B cell (primary cell): ENCODE data around the gene FAM168A. TPM values are rescaled to one million over a fixed set of nuclear protein-coding genes. Genes with fewer than 3 reads are reported as not detected.

Experiments used
- ATAC-seq: fragments of 200-7000 bp; cut with Tn5 transposase; one replicate; pipeline ENCODE4 v1.10.0; 2021; ENCODE audit warnings: low read depth, mild to moderate bottlenecking, moderate number of reproducible peaks, moderate library complexity
- CTCF ChIA-PET: fragments of 350-600 bp; sonication (Branson Sonifier 250); formaldehyde crosslinking; loops from one replicate; lab custom pipeline; 2021; ENCODE audit warnings: antibody characterized with exemption, inconsistent platforms; lab: Charles Lee
- POLR2A ChIA-PET: fragments of 350-600 bp; sonication (Branson Sonifier 250); formaldehyde crosslinking; loops from one replicate; lab custom pipeline; 2021; ENCODE audit warnings: antibody characterized with exemption; lab: Charles Lee
- DNase-seq: peaks from one replicate; pipeline ENCODE4 v3.0.0; 2013
- H2AFZ ChIP-seq: 2 replicates; pipeline ENCODE4 v1.6.1; 2012; ENCODE audit warnings: mild to moderate bottlenecking, low read depth, low read length; ENCODE audit not compliant: insufficient read depth, poor library complexity, severe bottlenecking
- H3K27ac ChIP-seq, 2 donors: 1 replicate in 1 of 2; 2 replicates in 1 of 2; pipeline ENCODE4 v1.5.1; 2012 to 2013; ENCODE audit warnings: low read length in 2 of 2, mild to moderate bottlenecking in 2 of 2, moderate library complexity in 1 of 2
- H3K27me3 ChIP-seq, 4 experiments: fragments of 200-600 bp in 1 of 4; sonication (generic) in 1 of 4; replicated peaks in 1 of 4; 1 replicate in 2 of 4; 2 replicates in 2 of 4; pipeline versions ENCODE4 v1.6.1 to v1.7.0; 2013 to 2016; ENCODE audit warnings: low read length in 3 of 4, mild to moderate bottlenecking in 2 of 4, mixed read lengths in 1 of 4, moderate library complexity in 1 of 4; ENCODE audit not compliant: insufficient read depth in 4 of 4, control insufficient read depth in 3 of 4; ENCODE audit errors: control extremely low read depth in 1 of 4
- H3K36me3 ChIP-seq, 2 experiments: replicated peaks in 1 of 2; 1 replicate in 1 of 2; 2 replicates in 1 of 2; pipeline versions ENCODE4 v1.6.1 to v1.7.1; 2013; ENCODE audit warnings: low read length in 1 of 2; ENCODE audit not compliant: insufficient read depth in 2 of 2, control insufficient read depth in 1 of 2; ENCODE audit errors: control extremely low read depth in 1 of 2, extremely low read depth in 1 of 2
- H3K4me1 ChIP-seq, 2 donors: fragments of 200-600 bp in 1 of 2; sonication (generic) in 1 of 2; 1 replicate in 1 of 2; 2 replicates in 1 of 2; pipeline versions ENCODE4 v1.5.1 to v1.6.1; 2013 to 2017; ENCODE audit warnings: low read length in 2 of 2; ENCODE audit not compliant: control insufficient read depth in 2 of 2, insufficient read depth in 2 of 2
- H3K4me2 ChIP-seq: replicated peaks from 2 replicates; pipeline ENCODE3; 2012; ENCODE audit warnings: mild to moderate bottlenecking, low read depth, low read length; ENCODE audit not compliant: poor library complexity, severe bottlenecking
- H3K4me3 ChIP-seq, 5 experiments: fragments of 200-600 bp in 1 of 5; sonication (generic) in 1 of 5; 1 replicate in 3 of 5; 2 replicates in 2 of 5; pipeline versions ENCODE4 v1.5.1 to v1.7.0; 2011 to 2016; ENCODE audit warnings: low read length in 4 of 5, mild to moderate bottlenecking in 4 of 5, low read depth in 2 of 5, control low read depth in 1 of 5, moderate library complexity in 1 of 5; ENCODE audit not compliant: insufficient read depth in 1 of 5; ENCODE audit errors: control extremely low read depth in 1 of 5, extremely low read depth in 1 of 5
- H3K79me2 ChIP-seq: fragments of 200-600 bp; sonication (generic); one replicate; pipeline ENCODE4 v1.6.0; 2016; ENCODE audit warnings: low read length; ENCODE audit not compliant: control insufficient read depth, insufficient read depth
- H3K9ac ChIP-seq: fragments of 200-600 bp; sonication (generic); 2 replicates; pipeline ENCODE4 v1.6.1; 2017; ENCODE audit warnings: mild to moderate bottlenecking, low read length, moderate library complexity
- H3K9me3 ChIP-seq, 3 donors: one replicate each; pipeline versions ENCODE4 v1.6.1 to v1.7.1; 2013; ENCODE audit warnings: low read length in 2 of 3; ENCODE audit not compliant: control insufficient read depth in 2 of 3, insufficient read depth in 1 of 3; ENCODE audit errors: control extremely low read depth in 1 of 3
- H4K20me1 ChIP-seq: 2 replicates; pipeline ENCODE4 v1.6.0; 2012; ENCODE audit warnings: mild to moderate bottlenecking, low read length; ENCODE audit not compliant: insufficient read depth, control insufficient read depth, poor library complexity, severe bottlenecking
- H3K27ac Mint-ChIP-seq: one replicate; pipeline ENCODE4 v1.8.0; 2021; ENCODE audit warnings: mixed read lengths
- H3K27me3 Mint-ChIP-seq: one replicate; pipeline ENCODE4 v1.8.0; 2021; ENCODE audit warnings: mixed read lengths
- H3K4me1 Mint-ChIP-seq: one replicate; pipeline ENCODE4 v1.8.0; 2021; ENCODE audit warnings: mixed read lengths
- H3K4me3 Mint-ChIP-seq: one replicate; pipeline ENCODE4 v1.8.0; 2021; ENCODE audit warnings: mixed read lengths
- H3K9me3 Mint-ChIP-seq: one replicate; pipeline ENCODE4 v1.8.0; 2022; ENCODE audit warnings: mixed read lengths; ENCODE audit not compliant: insufficient read depth
- EZH2 ChIP-seq: IDR thresholded peaks from 2 replicates; pipeline ENCODE4 v1.6.1; 2012; ENCODE audit warnings: borderline replicate concordance, low read depth, mild to moderate bottlenecking, moderate library complexity, low read length; ENCODE audit not compliant: insufficient read depth, poor library complexity, severe bottlenecking
- WGBS: methylation state at CpG from one replicate; pipeline ENCODE4 v1.1.5; 2013; ENCODE audit warnings: missing lambda C conversion rate; ENCODE audit not compliant: insufficient coverage; 5-methylcytosine and 5-hydroxymethylcytosine counted together
- intact Hi-C: fragments of 100-400 bp; cut with micrococcal nuclease; formaldehyde crosslinking; loops from one replicate; pipeline ENCODE4 v1.10.0; 2022
- polyA plus RNA-seq: library from polyadenylated mRNA; depleted of rRNA; stranded (reverse); fragments of >200 nt; gene quantifications from 2 replicates; pipeline ENCODE4 v1.2.3, GENCODE V29; 2012
- total RNA-seq, 2 donors: library from RNA; stranded (reverse); fragments of 120-200 nt in 1 of 2; gene quantifications; 1 replicate in 1 of 2; 2 replicates in 1 of 2; pipeline versions ENCODE4 v1.2.3 to v1.2.4, GENCODE V29; 2013 to 2022
- TF ChIP-seq, protein P1 (sequence below): fragments of 200-600 bp; IDR thresholded peaks from one replicate; pipeline ENCODE4 v1.8.0; 2022; ENCODE audit warnings: antibody characterized with exemption, mild to moderate bottlenecking

FAM168A gene
- total and polyA plus RNA-seq, 2 donors (not counting 1 experiment from before 2014, with no cell fraction given) = 11.0 to 26.8 TPM

DNA sequence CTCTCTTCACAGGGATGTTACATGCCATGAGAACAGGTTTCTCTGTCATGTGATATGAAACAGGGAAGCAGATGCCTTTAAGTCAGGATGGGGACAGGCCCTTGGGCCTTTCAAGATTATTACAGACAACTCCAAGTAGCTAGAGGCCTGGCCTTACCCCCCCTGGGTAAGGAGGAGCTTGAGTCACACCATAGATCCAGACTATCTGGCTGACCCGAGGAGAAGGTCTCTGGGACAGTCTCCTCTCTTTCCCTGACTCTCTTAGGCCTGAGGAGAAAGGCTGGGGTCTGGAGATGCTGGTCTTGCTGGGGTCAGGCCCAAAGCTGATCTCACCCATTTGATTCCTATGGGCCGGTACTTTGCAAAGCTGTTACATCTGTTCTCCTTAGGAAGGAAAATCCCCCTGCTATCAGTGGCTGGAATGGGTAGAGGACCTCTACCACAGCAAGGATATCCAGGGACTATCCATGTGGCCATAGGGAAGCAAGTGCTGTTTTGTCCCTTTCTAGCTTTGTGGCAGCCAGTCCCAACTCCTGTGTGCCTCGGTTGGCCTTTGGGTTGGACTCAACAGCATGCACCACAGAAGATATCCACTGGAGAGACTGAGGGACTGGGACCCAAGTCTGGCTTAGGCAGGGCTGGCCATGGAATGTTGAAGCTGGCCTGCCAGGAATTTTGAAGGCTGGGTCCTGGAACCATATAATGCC lies 196.5 kb downstream of the FAM168A start:
- H3K27me3 Mint-ChIP-seq = no peaks in the 10 kb centered on the region
- ATAC-seq = no peak
- H3K9me3 Mint-ChIP-seq = no peaks in the 10 kb centered on the region
- H3K27ac Mint-ChIP-seq = peak overlapping the region; percentile 46
- no peak overlapping the region for H3K4me3 Mint-ChIP-seq
- Histone ChIP-seq H3K9ac (no peak overlapping the region), H3K4me2 (no peak overlapping the region), H4K20me1 (no peaks in the 10 kb centered on the region), H3K4me1 (no peaks in the 10 kb centered on the region), H3K27me3 (no peaks in the 10 kb centered on the region), H3K36me3 (peaks cover 0 to 37% of the 10 kb centered on the region in 2 experiments), H3K79me2 (no peaks in the 10 kb centered on the region), H3K27ac (peak overlapping the region in 1 of 2 donors; percentile 41), H3K4me3 (no peak overlapping the region), H2AFZ (no peak overlapping the region), H3K9me3 (no peaks in the 10 kb centered on the region)
- POLR2A ChIA-PET = interaction anchor here (0.6 to 1.6 kb wide), 2 partner anchors 19 to 197 kb away, joined by 6 read pairs; no protein-coding TSS in a partner anchor
- DNase-seq = peak; percentile 31
- CTCF ChIA-PET = interaction anchor here (1.0 to 9.4 kb wide), 6 partner anchors 9 to 261 kb away, joined by 4 to 102 read pairs (median 10); no protein-coding TSS in a partner anchor
- H3K4me1 Mint-ChIP-seq = peaks cover 2% of the 10 kb centered on the region
- no peak for TF ChIP-seq EZH2
- TF ChIP-seq, protein P1, sequence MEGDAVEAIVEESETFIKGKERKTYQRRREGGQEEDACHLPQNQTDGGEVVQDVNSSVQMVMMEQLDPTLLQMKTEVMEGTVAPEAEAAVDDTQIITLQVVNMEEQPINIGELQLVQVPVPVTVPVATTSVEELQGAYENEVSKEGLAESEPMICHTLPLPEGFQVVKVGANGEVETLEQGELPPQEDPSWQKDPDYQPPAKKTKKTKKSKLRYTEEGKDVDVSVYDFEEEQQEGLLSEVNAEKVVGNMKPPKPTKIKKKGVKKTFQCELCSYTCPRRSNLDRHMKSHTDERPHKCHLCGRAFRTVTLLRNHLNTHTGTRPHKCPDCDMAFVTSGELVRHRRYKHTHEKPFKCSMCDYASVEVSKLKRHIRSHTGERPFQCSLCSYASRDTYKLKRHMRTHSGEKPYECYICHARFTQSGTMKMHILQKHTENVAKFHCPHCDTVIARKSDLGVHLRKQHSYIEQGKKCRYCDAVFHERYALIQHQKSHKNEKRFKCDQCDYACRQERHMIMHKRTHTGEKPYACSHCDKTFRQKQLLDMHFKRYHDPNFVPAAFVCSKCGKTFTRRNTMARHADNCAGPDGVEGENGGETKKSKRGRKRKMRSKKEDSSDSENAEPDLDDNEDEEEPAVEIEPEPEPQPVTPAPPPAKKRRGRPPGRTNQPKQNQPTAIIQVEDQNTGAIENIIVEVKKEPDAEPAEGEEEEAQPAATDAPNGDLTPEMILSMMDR = no peak
- 91% methylated on average over 3 of the region's 3 CpGs for WGBS
- intact Hi-C loops = no loop called here

DNA sequence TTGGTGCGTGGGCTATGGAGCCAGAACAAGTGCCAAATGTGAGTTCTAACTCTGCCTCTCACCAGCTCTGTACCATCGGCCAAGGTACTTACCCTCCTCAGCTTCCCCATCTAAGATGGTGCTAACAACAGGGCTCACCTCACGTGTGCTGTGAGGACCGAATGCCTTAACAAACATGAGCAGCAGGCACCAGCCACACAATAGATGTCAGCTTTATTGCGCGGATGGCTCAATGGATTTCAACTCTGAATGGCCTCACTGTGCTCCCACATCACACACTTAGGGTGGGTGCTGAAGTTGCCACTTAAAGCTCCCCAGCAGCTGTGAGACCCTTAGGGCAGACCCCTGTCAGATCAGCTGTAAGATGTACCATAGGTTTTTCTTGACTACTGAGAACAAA lies 197.6 kb downstream of the FAM168A start:
- Mint-ChIP-seq H3K27me3 (no peaks in the 10 kb centered on the region), H3K4me1 (peaks cover 2% of the 10 kb centered on the region), H3K4me3 (no peak overlapping the region), H3K9me3 (no peaks in the 10 kb centered on the region), H3K27ac (peak overlapping the region; percentile 79)
- no peak for TF ChIP-seq EZH2
- TF ChIP-seq, protein P1 = no peak
- Histone ChIP-seq H4K20me1 (peaks cover 9% of the 10 kb centered on the region), H3K9me3 (no peaks in the 10 kb centered on the region), H3K4me1 (no peaks in the 10 kb centered on the region), H3K36me3 (peaks cover 0 to 42% of the 10 kb centered on the region in 2 experiments), H3K79me2 (no peaks in the 10 kb centered on the region), H3K4me2 (no peak overlapping the region), H3K27ac (peak overlapping the region in 1 of 2 donors; percentile 14), H3K4me3 (no peak overlapping the region), H3K9ac (no peak overlapping the region), H3K27me3 (no peaks in the 10 kb centered on the region), H2AFZ (no peak overlapping the region)
- 85% methylated on average over 2 of the region's 6 CpGs for WGBS
- ChIA-PET POLR2A (interaction anchor here (1.0 kb wide), 1 partner anchor 16 kb away, joined by 3 read pairs; no protein-coding TSS in a partner anchor), CTCF (interaction anchor here (0.7 to 9.4 kb wide), 7 partner anchors 10 to 261 kb away, joined by 3 to 102 read pairs (median 4); no protein-coding TSS in a partner anchor)
- intact Hi-C loops = no loop called here
- DNase-seq (peak; percentile 43), ATAC-seq (no peak)
